MM.1S (cell line): ENCODE results near the gene CYTH1.

ENCODE experiments used
- CTCF ChIP-seq: fragments of 300-600 bp; sonication (generic); IDR thresholded peaks from 2 replicates; pipeline ENCODE4 v1.5.1; 2016; ENCODE audit warnings: antibody characterized with exemption, low read length, mixed read lengths
- EZH2phosphoT487 ChIP-seq: fragments of 300-600 bp; sonication (generic); IDR thresholded peaks from 2 replicates; pipeline ENCODE4 v1.6.1; 2018; ENCODE audit warnings: antibody characterized with exemption, low read length

GRCh38 chr17:78652913-78653312, 129.2 kb downstream of the CYTH1 start:
- no peak for TF ChIP-seq CTCF
- no peak for TF ChIP-seq EZH2phosphoT487
